Right atrium auricular region (tissue), 2 donors: ENCODE data around the gene DAW1. TPM values are rescaled to one million over a fixed set of nuclear protein-coding genes. Genes with fewer than 3 reads are reported as not detected.
A peak's percentile ranks its signal among the peaks of the same experiment; 100 is the strongest.
"Not testable (repeated sequence)": the region's sequence is repeated elsewhere in the genome, so short reads cannot be mapped to it uniquely, and the experiment has no call there.

Experiments
- DNase-seq: peaks from one replicate; pipeline ENCODE4 v3.0.0-alpha.2; 2019; ENCODE audit warnings: low spot score
- H3K27ac ChIP-seq, 2 donors: fragments of 200-600 bp; sonication (generic); 1 replicate in 1 of 2; 2 replicates in 1 of 2; pipeline ENCODE4 v1.5.1; 2016 to 2019
- H3K27me3 ChIP-seq, 2 donors: fragments of 200-600 bp; sonication (generic); one replicate each; pipeline versions ENCODE4 v1.5.1 to v1.6.0; 2017 to 2019
- H3K36me3 ChIP-seq: fragments of 200-600 bp; sonication (generic); one replicate; pipeline ENCODE4 v1.5.1; 2016
- H3K4me1 ChIP-seq, 2 donors: fragments of 200-600 bp; sonication (generic); one replicate each; pipeline versions ENCODE4 v1.5.1 to v1.6.0; 2017 to 2019
- H3K4me3 ChIP-seq, 2 donors: fragments of 200-600 bp; sonication (generic); 1 replicate in 1 of 2; 2 replicates in 1 of 2; pipeline ENCODE4 v1.5.1; 2017 to 2019; ENCODE audit warnings: mild to moderate bottlenecking in 1 of 2, moderate library complexity in 1 of 2
- H3K9me3 ChIP-seq, 2 donors: fragments of 200-600 bp; sonication (generic); one replicate each; pipeline ENCODE4 v1.5.1; 2019
- CTCF ChIP-seq, 2 donors: fragments of 200-600 bp; sonication (generic); IDR thresholded peaks; one replicate each; pipeline ENCODE4 v1.5.1; 2019; ENCODE audit warnings: antibody characterized with exemption in 2 of 2
- total RNA-seq, 2 donors: library from RNA; depleted of rRNA; stranded (reverse); fragments of >200 nt; gene quantifications; one replicate each; pipeline ENCODE4 v1.1.0, GENCODE V29; 2016

DAW1 gene
- total RNA-seq, 2 donors from 2014 or later: 0.43 TPM; not detected in 1

GRCh38 chr2:227932403-227932802 is 61.0 kb downstream of the DAW1 start:
- TF ChIP-seq CTCF (IDR thresholded peaks at IDR 0.05): no peak
- Histone ChIP-seq H3K4me1 (no peaks in the 10 kb centered on the region), H3K27me3 (no peaks in the 10 kb centered on the region), H3K36me3 (no peaks in the 10 kb centered on the region), H3K4me3 (no peak overlapping the region), H3K9me3 (peaks cover 0 to 5% of the 10 kb centered on the region in 2 donors), H3K27ac (no peak overlapping the region)
- no peak for DNase-seq

GRCh38 chr2:227933884-227934283 is 62.5 kb downstream of the DAW1 start:
- H3K4me3 ChIP-seq: no peak overlapping the region
- no peaks in the 10 kb centered on the region for H3K27me3 ChIP-seq
- DNase-seq: no peak
- no peak for TF ChIP-seq CTCF (IDR thresholded peaks at IDR 0.05)
- H3K9me3 ChIP-seq: no peaks in the 10 kb centered on the region
- no peak overlapping the region for H3K27ac ChIP-seq
- H3K4me1 ChIP-seq: no peaks in the 10 kb centered on the region
- no peaks in the 10 kb centered on the region for H3K36me3 ChIP-seq

GRCh38 chr2:227936249-227936648 is 64.8 kb downstream of the DAW1 start:
- not testable (repeated sequence) for H3K36me3 ChIP-seq, H3K27me3 ChIP-seq, H3K4me1 ChIP-seq, H3K27ac ChIP-seq, DNase-seq, H3K9me3 ChIP-seq, H3K4me3 ChIP-seq

- DNase-seq: no peak
Observed at GRCh38 chr2:227939271-227940027, 68.0 kb downstream of the DAW1 start.

GRCh38 chr2:227942021-227942420 is 70.6 kb downstream of the DAW1 start:
- no peak overlapping the region for H3K4me3 ChIP-seq
- no peak for TF ChIP-seq CTCF (IDR thresholded peaks at IDR 0.05)
- no peaks in the 10 kb centered on the region for H3K4me1 ChIP-seq
- DNase-seq: no peak
- H3K36me3 ChIP-seq: no peaks in the 10 kb centered on the region
- H3K27ac ChIP-seq: no peak overlapping the region
- H3K9me3 ChIP-seq: no peaks in the 10 kb centered on the region
- H3K27me3 ChIP-seq: no peaks in the 10 kb centered on the region

More at GRCh38 chr2:227939271-227940027, 68.0 kb downstream of the DAW1 start:
- Histone ChIP-seq H3K4me1 (no peaks in the 10 kb centered on the region), H3K27me3 (no peaks in the 10 kb centered on the region), H3K4me3 (no peak overlapping the region), H3K36me3 (no peaks in the 10 kb centered on the region), H3K27ac (no peak overlapping the region), H3K9me3 (no peaks in the 10 kb centered on the region)
- TF ChIP-seq CTCF (IDR thresholded peaks at IDR 0.05): peak in 1 of 2 donors; percentile 63

- Histone ChIP-seq H3K4me1 (no peaks in the 10 kb centered on the region), H3K9me3 (no peaks in the 10 kb centered on the region), H3K27me3 (no peaks in the 10 kb centered on the region), H3K27ac (no peak overlapping the region), H3K4me3 (no peak overlapping the region), H3K36me3 (no peaks in the 10 kb centered on the region)
- DNase-seq: no peak
- TF ChIP-seq CTCF (IDR thresholded peaks at IDR 0.05): no peak
Observed at GRCh38 chr2:227942965-227943364, 71.5 kb downstream of the DAW1 start.
